ENCODE data around the gene GLRX.
A peak's percentile ranks its signal among the peaks of the same experiment; 100 is the strongest.
"Not testable (repeated sequence)": the region's sequence is repeated elsewhere in the genome, so short reads cannot be mapped to it uniquely, and the experiment has no call there.

The GLRX gene

DNA sequence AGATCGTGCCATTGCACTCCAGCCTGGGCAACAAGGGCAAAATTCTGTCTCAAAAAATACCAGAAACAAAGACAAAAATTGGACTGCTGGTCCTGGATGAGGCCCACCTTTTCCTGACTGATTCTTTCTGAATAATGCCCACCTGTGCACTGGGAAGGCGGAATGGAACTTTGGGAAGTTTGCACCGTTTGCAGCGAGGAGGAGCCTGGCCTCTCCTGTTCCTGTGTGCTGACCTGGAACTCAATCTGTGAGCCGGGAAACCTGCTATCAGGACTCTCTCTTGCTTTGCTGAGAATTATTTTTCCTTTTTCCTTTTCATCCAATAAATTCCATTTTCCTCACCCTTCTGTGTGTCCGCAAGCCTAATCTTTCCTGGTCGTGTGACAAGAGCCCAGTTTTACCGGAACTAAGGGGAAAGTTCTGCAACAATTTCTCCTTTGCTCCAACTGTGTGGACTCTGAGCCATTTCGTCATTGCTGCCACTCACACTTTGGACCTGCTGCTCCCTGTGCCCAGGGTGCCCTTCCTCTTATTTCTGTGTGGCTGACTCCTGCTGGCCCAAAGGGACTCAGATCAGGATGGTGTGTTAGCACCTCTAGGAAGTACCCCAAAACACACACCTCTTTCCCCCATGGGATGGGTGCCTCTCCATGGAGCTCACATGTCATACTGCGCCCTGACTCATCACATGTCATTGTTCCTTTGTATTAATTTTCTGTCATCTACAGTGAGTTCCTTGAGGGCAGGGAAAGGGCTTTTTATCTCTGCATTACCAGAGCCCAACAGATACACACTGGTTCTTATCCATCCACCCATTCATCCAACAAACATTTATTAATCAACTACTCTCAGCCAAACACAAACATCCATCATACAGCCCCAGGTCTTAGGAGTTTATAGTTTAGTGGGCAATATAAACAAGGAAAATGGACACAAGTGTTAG is 4.7 kb upstream of the GLRX start:
- no peak for DNase-seq

- no peak for DNase-seq
Measured at GRCh38 chr5:95825495-95825894, 3.0 kb upstream of the GLRX start.

GRCh38 chr5:95824747-95825146 is 2.2 kb upstream of the GLRX start:
- DNase-seq = no peak

- DNase-seq = peak; percentile 79
Measured at GRCh38 chr5:95823738-95824609, 1.4 kb upstream of the GLRX start.

GRCh38 chr5:95823218-95823737 is 752 bp upstream of the GLRX start:
- no peak for DNase-seq

- no peak for DNase-seq
Measured at GRCh38 chr5:95822043-95822541, 434 bp downstream of the GLRX start.

DNA sequence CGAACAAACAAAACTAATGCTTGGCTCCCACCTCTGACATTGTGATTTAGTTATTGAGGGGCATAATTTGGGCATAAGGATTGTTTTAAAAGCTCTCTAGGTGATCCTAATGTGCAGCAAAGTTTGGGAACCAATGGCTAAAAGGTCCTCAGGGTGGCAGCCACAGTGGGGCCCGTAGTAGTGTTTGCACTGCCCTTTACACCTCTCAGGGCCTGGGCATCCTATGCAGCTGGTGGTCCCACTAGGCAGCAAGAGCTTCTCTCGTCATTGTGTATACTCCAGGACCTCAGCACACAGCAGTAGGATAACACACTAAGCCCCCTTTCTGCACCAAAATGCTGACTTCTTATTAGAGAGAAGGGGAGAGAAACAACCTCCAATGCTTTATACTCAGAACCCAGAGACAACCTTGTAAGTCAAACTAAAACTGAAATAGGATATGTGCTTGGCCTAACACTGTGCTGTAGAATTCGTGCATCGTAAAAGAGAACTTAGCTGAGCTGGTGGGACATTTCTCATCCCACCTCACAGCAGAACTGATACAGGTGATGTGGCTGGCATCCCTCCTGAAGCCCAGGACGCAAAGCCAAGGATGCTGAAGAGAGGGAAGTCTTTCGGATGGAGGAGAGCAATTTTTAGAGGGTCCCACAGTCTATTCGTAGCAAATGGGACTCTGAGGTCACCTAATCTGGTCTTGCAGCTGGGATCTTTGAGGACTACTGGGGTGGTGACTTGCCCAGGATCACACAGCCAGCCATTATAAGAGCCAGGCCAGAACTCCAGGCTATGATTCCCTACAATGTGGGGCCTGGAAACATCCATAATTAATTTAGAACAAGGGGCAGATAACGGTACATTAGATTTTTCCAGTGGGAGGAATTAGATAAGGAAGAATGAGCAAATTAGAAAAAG is 1.2 kb downstream of the GLRX start:
- DNase-seq = no peak

DNA sequence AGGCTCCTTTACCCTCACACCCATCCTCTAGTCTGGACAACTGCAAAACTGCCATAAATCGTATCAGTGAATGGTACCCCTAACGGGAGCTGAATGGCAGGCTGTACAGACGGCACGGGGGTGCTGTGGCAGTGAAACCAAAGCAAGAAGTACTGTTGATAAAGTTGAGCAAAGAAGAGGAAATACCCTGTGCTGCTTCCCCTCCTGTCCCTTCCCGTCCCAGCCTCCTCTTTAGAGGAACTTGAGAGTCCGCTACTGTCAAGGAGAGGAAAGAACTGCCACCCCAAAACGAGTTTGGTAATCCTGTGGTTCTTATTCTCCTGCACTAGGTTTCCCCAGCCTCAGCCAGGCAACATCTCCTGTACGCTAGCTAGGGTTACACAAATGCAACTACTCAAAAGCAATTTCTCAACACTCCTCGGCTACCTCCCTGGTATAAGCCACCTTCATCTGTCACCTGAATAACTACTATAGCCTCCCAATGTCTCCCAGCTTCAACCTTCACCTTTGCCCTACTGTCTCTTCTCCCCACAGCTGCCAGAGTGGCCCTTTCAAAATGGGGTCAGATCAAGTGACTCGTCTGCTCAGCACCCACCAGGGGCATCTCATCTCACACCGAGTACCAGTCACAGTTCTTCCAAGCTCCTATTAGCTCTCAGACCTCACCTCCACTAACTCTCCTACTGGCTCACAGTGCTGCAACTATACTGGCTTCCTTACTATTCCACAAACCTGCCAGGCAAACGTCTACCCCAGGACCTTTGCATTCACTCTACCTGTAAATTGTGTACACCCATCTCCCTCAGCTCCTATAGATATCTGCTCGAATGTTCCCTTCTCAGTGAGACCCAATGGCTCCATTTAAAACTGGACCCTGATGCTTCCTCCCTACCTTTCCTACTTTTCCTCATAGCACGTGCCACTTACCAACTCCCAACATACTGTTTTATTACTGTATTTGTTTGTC is 4.1 kb downstream of the GLRX start:
- DNase-seq = peak; percentile 50

- DNase-seq = peak; percentile 65
Measured at GRCh38 chr5:95817430-95817829, 5.1 kb downstream of the GLRX start.

- DNase-seq = no peak
Measured at GRCh38 chr5:95816776-95817175, 5.8 kb downstream of the GLRX start.

DNA sequence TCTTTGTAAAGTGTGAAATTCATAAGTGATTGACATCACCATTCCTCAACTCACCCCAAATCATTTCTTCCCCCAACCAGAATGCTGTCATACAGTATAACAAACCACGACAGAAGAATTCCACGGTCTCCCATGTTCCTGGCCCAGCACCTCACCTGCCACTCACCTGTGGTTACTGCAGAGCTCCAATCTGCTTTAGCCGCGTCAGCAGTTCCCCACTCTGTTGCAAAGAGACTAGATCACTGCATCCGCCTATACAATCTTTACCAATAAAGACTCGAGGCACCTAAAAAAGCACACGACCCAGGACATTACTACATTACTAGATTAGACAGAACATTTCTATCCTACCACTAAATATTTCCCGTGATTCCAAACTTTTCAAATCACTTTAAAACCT is 6.2 kb downstream of the GLRX start:
- no peak for DNase-seq

- no peak for DNase-seq
Measured at GRCh38 chr5:95815155-95815729, 7.3 kb downstream of the GLRX start.

DNA sequence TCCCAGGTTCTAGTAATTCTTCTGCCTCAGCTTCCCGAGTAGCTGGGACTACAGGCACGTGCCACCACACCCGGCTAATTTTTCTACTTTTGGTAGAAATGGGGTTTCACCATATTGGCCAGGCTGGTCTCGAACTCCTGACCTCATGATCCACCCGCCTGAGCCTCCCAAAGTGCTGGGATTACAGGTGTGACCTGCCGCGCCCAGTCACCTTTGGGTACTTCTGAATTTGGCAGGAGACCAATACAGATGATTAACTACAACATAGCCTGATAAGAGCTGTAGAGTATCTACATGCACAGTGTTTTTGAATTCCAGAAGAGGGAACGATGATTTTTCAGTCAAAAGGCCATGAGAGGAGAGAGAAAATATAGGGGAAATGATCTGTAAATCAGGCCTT is 9.5 kb downstream of the GLRX start:
- DNase-seq = not testable (repeated sequence)

GRCh38 chr5:95812074-95812471 is 10.5 kb downstream of the GLRX start:
- DNase-seq = peak; percentile 51

DNA sequence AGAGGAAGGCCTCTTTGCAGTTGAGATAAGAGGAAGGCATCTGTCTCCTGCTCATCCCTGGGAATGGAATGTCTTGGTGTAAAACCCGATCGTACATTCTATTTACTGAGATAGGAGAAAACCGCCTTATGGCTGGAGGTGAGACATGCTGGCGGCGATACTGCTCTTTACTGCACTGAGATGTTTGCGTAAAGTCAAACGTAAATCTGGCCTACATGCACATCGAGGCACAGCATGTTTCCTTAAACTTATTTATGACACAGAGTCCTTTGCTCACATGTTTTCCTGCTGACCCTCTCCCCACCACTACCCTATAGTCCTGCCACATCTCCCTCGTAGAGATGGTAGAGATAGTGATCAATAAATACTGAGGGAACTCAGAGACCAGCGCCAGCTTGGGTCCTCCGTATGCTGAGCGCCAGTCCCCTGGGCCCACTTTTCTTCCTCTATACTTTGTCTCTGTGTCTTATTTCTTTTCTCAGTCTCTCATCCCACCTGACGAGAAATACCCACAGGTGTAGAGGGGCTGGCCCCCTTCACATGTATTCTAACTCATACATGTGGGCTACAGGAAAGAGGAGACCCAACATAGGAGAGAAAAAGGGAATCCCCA is 11.0 kb downstream of the GLRX start:
- not testable (repeated sequence) for DNase-seq

GRCh38 chr5:95811126-95811423 is 11.5 kb downstream of the GLRX start:
- not testable (repeated sequence) for DNase-seq

- no peak for DNase-seq
Measured at GRCh38 chr5:95810305-95811125, 12.0 kb downstream of the GLRX start.

- no peak for DNase-seq
Measured at GRCh38 chr5:95809414-95809960, 13.0 kb downstream of the GLRX start.
